ENCODE measurements around the gene TLE6.
"Not testable (repeated sequence)": the region's sequence is repeated elsewhere in the genome, so short reads cannot be mapped to it uniquely, and the experiment has no call there.

TLE6 gene

DNA sequence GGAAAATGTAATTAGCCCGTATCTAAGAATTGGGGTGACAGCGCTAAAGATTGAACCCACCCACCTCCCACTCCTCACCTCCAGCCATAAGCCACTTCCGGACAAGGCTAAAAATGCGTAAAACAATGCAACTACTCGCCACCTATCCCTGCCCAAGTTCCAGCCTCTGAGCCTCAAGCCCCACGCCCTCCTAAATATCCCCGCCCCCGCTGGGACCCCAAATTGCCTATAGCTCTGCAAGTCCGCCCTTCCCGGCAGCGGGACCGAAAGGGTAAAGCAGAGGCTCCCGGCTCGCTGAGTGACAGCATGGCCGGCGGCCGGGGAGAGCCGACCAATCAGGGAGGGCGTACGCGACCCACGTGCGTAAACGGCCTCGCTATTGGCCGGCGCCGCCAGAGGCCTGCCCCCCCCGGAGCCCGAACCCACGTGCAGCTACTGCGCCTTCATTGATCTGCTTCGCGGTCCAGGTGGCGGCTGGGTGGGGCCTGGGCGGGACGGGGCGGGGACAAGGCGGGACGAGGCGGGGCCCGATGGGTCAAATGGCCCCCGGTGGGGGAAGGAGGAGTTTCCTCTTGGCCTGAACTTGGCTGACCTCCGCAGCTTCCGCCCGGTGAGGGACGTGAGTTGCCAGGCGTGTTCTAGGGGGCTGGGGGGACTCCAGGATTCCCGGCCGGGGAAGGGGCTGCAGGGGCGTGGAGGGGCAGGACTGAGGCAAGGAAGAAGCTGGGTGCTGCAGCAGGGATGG is at the start of gene TLE6:
Gene TLE6, plus strand, starts transcription at position 564 of the 745 bp plus-strand sequence. CDS start 670 bp downstream, outside the sequence.
- TF ChIP-seq, protein P1, sequence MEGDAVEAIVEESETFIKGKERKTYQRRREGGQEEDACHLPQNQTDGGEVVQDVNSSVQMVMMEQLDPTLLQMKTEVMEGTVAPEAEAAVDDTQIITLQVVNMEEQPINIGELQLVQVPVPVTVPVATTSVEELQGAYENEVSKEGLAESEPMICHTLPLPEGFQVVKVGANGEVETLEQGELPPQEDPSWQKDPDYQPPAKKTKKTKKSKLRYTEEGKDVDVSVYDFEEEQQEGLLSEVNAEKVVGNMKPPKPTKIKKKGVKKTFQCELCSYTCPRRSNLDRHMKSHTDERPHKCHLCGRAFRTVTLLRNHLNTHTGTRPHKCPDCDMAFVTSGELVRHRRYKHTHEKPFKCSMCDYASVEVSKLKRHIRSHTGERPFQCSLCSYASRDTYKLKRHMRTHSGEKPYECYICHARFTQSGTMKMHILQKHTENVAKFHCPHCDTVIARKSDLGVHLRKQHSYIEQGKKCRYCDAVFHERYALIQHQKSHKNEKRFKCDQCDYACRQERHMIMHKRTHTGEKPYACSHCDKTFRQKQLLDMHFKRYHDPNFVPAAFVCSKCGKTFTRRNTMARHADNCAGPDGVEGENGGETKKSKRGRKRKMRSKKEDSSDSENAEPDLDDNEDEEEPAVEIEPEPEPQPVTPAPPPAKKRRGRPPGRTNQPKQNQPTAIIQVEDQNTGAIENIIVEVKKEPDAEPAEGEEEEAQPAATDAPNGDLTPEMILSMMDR (IDR thresholded peaks at IDR 0.05; ENCODE audit: low read depth, low read length): no peak
- H3K4me3 ChIP-seq (replicated peaks in 1 of 2; ENCODE audit: low read depth in 2 of 2, low read length in 2 of 2): peak within 1 kb of the TSS; percentile 50 to 62
- DNase-seq (ENCODE audit: low read depth in 2 of 2): peak; percentile 93 to 97

DNA sequence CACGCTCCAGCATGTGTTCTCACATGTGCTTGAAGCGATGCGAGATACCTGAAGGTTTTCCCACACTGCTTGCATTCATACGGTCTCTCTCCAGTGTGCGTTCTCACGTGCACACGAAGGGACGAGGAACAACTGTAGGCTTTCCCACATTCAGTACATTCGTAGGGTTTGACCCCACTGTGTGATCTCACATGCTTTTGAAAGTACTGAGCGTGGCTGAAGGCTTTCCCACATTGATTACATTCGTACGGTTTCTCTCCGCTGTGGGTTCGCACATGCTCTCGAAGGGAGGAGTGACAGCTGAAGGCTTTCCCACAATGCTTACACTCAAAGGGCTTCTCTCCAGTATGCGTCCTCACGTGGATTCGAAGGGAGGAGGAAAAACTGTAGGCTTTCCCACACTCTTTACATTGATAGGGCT is 43.9 kb upstream of the TLE6 start:
- no peak for DNase-seq (ENCODE audit: low read depth in 2 of 2)
- TF ChIP-seq, protein P1 (IDR thresholded peaks at IDR 0.05; ENCODE audit: low read depth, low read length): no peak
- H3K4me3 ChIP-seq (replicated peaks in 1 of 2; ENCODE audit: low read depth in 2 of 2, low read length in 2 of 2): no peak overlapping the region

DNA sequence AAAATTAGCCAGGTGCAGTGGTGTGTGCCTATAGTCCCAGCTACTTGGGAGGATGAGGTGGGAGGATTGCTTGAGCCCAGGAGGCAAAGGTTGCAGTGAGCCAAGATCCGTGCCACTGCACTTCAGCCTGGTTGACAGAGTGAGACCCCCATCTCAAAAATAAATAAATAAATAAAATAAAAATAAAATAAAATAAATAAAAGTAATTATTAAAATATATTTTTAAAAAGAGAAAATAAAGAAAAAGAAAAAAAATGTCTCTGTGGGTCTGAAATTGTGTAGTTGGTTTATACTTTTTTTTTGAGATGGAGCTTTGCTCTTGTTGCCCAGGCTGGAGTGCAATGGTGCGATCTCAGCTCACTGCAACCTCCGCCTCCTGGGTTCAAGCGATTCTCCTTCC is 41.5 kb upstream of the TLE6 start:
- DNase-seq (ENCODE audit: low read depth in 2 of 2); H3K4me3 ChIP-seq (replicated peaks in 1 of 2; ENCODE audit: low read depth in 2 of 2, low read length in 2 of 2): not testable (repeated sequence)

DNA sequence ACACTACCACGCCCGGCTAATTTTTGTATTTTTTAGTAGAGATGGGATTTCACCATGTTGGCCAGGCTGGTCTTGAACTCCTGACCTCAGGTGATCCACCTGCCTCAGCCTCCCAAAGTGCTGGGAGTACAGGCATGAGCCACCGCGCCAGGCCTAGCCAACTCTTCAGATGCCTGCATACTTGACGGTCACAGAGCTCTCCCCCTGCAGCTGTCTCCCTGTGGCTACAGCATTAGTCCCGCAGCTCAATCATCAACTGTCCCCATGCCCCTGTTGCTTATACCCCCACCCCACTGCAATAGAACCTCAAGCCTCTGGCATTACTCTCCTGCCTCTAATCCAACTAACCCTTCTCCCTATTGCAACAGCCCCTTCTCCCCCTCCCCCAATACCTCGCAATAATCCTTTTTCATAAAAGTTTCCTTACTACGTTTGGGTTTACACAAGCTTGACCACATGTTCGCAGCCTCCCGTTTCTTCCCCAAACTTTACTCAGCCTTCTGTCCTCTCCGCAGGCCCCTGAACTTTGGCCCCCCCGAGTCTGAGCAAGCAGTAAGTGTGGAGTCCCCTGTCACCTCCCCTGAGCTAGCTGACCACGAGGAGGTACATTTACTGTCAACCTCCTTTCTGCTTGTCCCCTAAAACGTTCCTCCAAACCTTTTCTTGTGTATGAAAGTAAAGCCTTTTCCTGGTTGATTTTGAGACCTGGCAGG is 34.3 kb upstream of the TLE6 start:
- H3K4me3 ChIP-seq (replicated peaks in 1 of 2; ENCODE audit: low read depth in 2 of 2, low read length in 2 of 2): no peak overlapping the region
- TF ChIP-seq, protein P1 (IDR thresholded peaks at IDR 0.05; ENCODE audit: low read depth, low read length): no peak
- DNase-seq (ENCODE audit: low read depth in 2 of 2): no peak

DNA sequence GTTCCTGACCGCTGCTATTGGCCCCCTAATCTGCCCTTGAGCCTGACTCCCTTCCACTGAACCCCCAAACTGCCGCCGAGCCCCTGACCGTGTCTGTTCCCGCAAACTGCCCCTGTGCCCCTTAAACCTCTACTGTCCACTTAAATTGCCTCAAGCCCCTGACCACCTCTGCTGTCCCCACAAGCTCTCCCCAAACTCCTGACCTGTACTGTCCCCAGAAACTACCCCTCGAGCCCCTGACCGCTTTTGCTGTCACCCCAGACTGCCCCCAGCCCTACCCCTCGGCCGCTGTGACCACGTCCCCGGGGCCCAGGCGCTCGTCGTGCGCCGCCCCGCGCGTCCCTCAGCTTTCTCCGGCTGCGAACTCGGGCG is 33.0 kb upstream of the TLE6 start:
- no peak for DNase-seq (ENCODE audit: low read depth in 2 of 2)
- TF ChIP-seq, protein P1 (IDR thresholded peaks at IDR 0.05; ENCODE audit: low read depth, low read length): no peak
- H3K4me3 ChIP-seq (replicated peaks in 1 of 2; ENCODE audit: low read depth in 2 of 2, low read length in 2 of 2): peak overlapping the region; percentile 86 to 88

DNA sequence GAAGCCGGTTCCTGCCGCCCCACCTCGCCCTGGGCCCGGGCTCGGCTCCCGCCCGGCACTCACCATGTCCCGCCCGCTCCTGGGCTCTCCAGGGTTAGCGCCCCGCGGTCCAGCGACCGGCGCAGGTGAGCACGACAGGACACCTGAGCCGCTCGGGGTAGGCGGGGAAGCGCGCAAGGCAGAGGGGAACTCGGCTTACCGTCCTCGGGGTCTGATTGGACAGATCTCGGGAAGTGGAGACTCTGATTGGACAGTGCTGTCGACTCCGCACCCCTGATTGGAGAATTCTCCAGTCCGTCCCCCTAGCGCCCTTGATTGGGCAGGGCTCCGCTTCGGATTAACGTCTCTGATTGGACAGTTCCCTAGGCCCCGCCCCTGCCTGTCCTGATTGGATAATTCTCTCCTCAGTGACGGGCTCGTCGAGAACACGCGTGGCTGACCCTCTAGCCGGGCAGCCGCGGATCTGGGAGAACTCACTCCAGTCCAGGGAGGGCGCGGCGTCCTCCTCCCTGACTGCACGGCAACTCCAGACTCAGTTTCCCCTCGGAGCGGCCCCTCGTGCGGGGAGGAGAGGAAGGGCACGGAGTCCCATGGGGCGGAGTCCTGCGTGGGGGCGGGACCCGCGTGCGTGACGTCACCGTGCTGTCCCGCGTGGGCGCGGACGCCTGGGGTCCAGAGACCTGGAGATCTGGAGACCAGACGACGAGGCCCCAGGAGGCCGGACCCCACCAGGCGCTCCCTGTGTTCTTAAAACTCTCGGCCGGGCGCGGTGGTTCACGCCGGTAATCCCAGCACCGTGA is 32.4 kb upstream of the TLE6 start, which contains the start of gene ZNF77:
Gene ZNF77, minus strand, starts transcription at position 197 of the 800 bp plus-strand sequence. Its CDS starts 131 bp downstream, at position 66.
- peak; percentile 99 for DNase-seq (ENCODE audit: low read depth in 2 of 2)
- peak within 1 kb of the TSS; percentile 86 to 88 for H3K4me3 ChIP-seq (replicated peaks in 1 of 2; ENCODE audit: low read depth in 2 of 2, low read length in 2 of 2)
- TF ChIP-seq, protein P1 (IDR thresholded peaks at IDR 0.05; ENCODE audit: low read depth, low read length): no peak

Measured in cardiac fibroblast (primary cell).